Lung (tissue), 12 donors: ENCODE measurements around the gene CNTNAP4. TPM values are rescaled to one million over a fixed set of nuclear protein-coding genes. Genes with fewer than 3 reads are reported as not detected.

ENCODE experiments used
- ATAC-seq: fragments of 200-7000 bp; cut with Tn5 transposase; one replicate; pipeline ENCODE4 v1.9.1; 2020; ENCODE audit warnings: moderate number of reproducible peaks; ENCODE audit not compliant: insufficient read depth, low FRiP score
- DNase-seq, 3 donors: peaks; one replicate each; pipeline ENCODE4 v3.0.0-alpha.2; 2013 to 2017
- H3K27ac ChIP-seq, 2 donors: one replicate each; pipeline ENCODE4 v1.5.1; 2013; ENCODE audit warnings: mild to moderate bottlenecking in 2 of 2, moderate library complexity in 2 of 2, control low read depth in 1 of 2, inconsistent platforms in 1 of 2, low read depth in 1 of 2, low read length in 1 of 2
- H3K27me3 ChIP-seq, 3 donors: one replicate each; pipeline ENCODE4 v1.5.1; 2013; ENCODE audit warnings: low read length in 2 of 3; ENCODE audit not compliant: control insufficient read depth in 3 of 3, insufficient read depth in 3 of 3
- H3K36me3 ChIP-seq, 4 donors: one replicate each; pipeline ENCODE4 v1.5.1; 2013; ENCODE audit warnings: low read length in 4 of 4, mild to moderate bottlenecking in 1 of 4, moderate library complexity in 1 of 4; ENCODE audit not compliant: control insufficient read depth in 4 of 4, insufficient read depth in 4 of 4
- H3K4me1 ChIP-seq, 5 donors: one replicate each; pipeline ENCODE4 v1.5.1; 2013; ENCODE audit warnings: low read length in 5 of 5, mild to moderate bottlenecking in 2 of 5, moderate library complexity in 1 of 5; ENCODE audit not compliant: control insufficient read depth in 5 of 5, insufficient read depth in 5 of 5
- H3K4me3 ChIP-seq: one replicate; pipeline ENCODE4 v1.5.1; 2013; ENCODE audit warnings: mild to moderate bottlenecking, control low read depth, moderate library complexity
- H3K9ac ChIP-seq, 2 donors: one replicate each; pipeline ENCODE4 v1.5.1; 2013; ENCODE audit warnings: low read length in 2 of 2, control low read depth in 1 of 2; ENCODE audit not compliant: insufficient read depth in 1 of 2
- H3K9me3 ChIP-seq, 4 donors: one replicate each; pipeline ENCODE4 v1.5.1; 2013; ENCODE audit warnings: low read length in 3 of 4, mild to moderate bottlenecking in 1 of 4, moderate library complexity in 1 of 4; ENCODE audit not compliant: control insufficient read depth in 4 of 4, insufficient read depth in 3 of 4
- WGBS, 2 donors: extraction: QIAGEN DNeasy Blood & Tissue Kit; methylation state at CpG; one replicate each; pipeline ENCODE4 v1.1.7; 2013; 5-methylcytosine and 5-hydroxymethylcytosine counted together
- polyA plus RNA-seq, 2 donors: library from polyadenylated mRNA; stranded (reverse); fragments of 200-250 nt; gene quantifications; one replicate each; pipeline ENCODE4 v1.2.1, GENCODE V29; 2013
- total RNA-seq, 2 donors: library from RNA; depleted of rRNA in 1 of 2; stranded (reverse); fragments of >200 nt in 1 of 2; gene quantifications; one replicate each; pipeline ENCODE4 v1.2.1, GENCODE V29; 2014 to 2021
- TF ChIP-seq, protein P1 (sequence below): IDR thresholded peaks from 2 replicates; pipeline ENCODE4 v1.5.1; 2012; ENCODE audit warnings: mild to moderate bottlenecking; ENCODE audit errors: control extremely low read depth, extremely low read depth
- donor health status: control.
- donor health status: control.
- donor health status: Bipolar disorder and iron deficiency.
- donor health status: healthy.
- donor health status: DM: yes; HTN: yes; CAD: no.

The CNTNAP4 gene
- total and polyA plus RNA-seq, 4 donors = 0.71 TPM; not detected in 3

DNA sequence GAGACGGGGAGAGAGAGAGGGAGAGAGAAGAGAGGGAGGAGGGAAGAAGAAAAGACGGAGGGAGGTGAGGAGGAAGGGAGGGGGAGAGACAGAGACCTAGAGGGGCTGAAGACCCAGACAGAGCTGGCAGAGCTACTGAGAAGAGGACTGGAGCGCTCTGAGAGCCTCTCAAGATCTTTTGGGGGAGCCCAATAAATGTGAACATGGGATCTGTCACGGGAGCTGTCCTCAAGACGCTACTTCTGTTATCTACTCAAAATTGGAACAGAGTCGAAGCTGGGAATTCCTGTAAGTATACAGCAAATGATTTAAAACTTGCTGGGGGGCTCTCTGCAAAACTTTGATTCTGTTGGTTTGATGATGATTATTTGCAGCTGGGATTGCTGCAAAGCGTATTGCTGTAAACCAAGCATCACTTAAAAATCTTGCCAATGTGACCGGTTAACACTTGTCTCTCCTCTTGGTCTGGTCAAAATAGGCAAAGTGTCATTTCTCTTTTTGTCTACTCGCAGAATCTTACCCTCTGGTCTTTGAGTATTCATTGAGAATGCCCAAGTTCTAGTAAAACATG is 344 bp downstream of the CNTNAP4 start:
- no peak overlapping the region for H3K27ac ChIP-seq
- 32 to 49% methylated on average over 9 of the region's 9 CpGs for WGBS, 2 donors
- TF ChIP-seq, protein P1, sequence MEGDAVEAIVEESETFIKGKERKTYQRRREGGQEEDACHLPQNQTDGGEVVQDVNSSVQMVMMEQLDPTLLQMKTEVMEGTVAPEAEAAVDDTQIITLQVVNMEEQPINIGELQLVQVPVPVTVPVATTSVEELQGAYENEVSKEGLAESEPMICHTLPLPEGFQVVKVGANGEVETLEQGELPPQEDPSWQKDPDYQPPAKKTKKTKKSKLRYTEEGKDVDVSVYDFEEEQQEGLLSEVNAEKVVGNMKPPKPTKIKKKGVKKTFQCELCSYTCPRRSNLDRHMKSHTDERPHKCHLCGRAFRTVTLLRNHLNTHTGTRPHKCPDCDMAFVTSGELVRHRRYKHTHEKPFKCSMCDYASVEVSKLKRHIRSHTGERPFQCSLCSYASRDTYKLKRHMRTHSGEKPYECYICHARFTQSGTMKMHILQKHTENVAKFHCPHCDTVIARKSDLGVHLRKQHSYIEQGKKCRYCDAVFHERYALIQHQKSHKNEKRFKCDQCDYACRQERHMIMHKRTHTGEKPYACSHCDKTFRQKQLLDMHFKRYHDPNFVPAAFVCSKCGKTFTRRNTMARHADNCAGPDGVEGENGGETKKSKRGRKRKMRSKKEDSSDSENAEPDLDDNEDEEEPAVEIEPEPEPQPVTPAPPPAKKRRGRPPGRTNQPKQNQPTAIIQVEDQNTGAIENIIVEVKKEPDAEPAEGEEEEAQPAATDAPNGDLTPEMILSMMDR = no peak
- no peaks in the 10 kb centered on the region for H3K27me3 ChIP-seq
- no peaks in the 10 kb centered on the region for H3K36me3 ChIP-seq
- H3K4me1 ChIP-seq = peaks cover 0 to 4% (median 0%) of the 10 kb centered on the region in 5 donors
- no peak overlapping the region for H3K4me3 ChIP-seq
- no peak overlapping the region for H3K9ac ChIP-seq
- ATAC-seq (no peak), DNase-seq (peak in 2 of 3 donors; percentile 29 to 30)
- peaks cover 0 to 2% (median 0%) of the 10 kb centered on the region in 4 donors for H3K9me3 ChIP-seq

DNA sequence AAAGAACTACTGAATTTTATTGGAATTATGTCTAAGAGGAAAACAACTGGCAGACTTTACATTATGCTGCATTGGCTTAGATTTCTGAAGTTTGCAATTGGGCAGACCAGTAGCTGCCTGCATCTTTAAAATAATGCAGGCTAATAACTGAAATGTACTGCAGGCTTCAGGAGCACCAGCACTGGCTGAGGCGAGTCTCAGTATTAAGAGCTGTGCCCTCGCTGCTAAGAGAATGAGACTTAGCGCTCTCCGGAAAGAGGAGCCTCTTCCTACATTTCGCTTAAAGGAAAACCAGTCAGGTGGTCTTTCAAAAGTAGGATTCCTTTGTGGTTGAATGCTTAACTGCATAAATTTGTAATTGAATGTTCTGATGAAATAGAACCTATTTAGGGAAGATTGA is 885 bp downstream of the CNTNAP4 start:
- Histone ChIP-seq H3K4me1 (peaks cover 0 to 4% (median 0%) of the 10 kb centered on the region in 5 donors), H3K9me3 (peaks cover 0 to 2% (median 0%) of the 10 kb centered on the region in 4 donors), H3K27ac (no peak overlapping the region), H3K4me3 (no peak overlapping the region), H3K9ac (no peak overlapping the region), H3K36me3 (no peaks in the 10 kb centered on the region), H3K27me3 (no peaks in the 10 kb centered on the region)
- DNase-seq (no peak), ATAC-seq (no peak)
- TF ChIP-seq, protein P1 = no peak
- WGBS, 2 donors = 60 to 64% methylated on average over 5 of the region's 5 CpGs

DNA sequence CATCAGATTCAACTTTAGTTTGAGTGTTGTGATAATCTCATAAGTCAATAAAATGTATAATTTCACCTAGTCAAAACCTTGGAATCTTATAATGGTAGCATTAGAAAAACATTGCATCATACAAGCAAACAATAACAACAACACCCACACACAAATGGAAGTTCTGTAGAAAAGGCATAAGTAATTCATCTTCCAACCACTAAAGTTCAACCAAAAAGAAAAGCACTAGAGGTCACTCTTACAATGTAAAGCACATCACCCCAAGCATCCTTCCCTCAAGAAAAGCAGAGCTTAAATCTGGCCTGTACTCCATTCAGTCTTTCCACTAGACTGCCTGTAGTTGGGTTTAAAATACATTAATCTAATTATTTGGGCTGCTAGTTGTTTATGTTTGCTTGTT is 1.8 kb downstream of the CNTNAP4 start:
- Histone ChIP-seq H3K4me3 (no peak overlapping the region), H3K4me1 (peaks cover 0 to 4% (median 0%) of the 10 kb centered on the region in 5 donors), H3K27me3 (no peaks in the 10 kb centered on the region), H3K27ac (no peak overlapping the region), H3K9ac (no peak overlapping the region), H3K36me3 (no peaks in the 10 kb centered on the region), H3K9me3 (peaks cover 0 to 2% (median 0%) of the 10 kb centered on the region in 4 donors)
- DNase-seq (peak in 2 of 3 donors; percentile 68 to 81), ATAC-seq (no peak)
- TF ChIP-seq, protein P1 = no peak
